ENCODE data around the gene C16orf96.

Gene C16orf96

GRCh38 chr16:4578961-4579530, 22.9 kb downstream of the C16orf96 start:
- WGBS, 2 experiments, result 92 to 93% methylated on average over 13 of the region's 13 CpGs

GRCh38 chr16:4580250-4580649, 24.1 kb downstream of the C16orf96 start:
- Histone ChIP-seq H3K36me3 (ENCODE audit: control insufficient read depth, insufficient read depth, low read length) (no peaks in the 10 kb centered on the region), H3K4me3 (ENCODE audit: insufficient read depth, low read depth, low read length) (no peak overlapping the region), H3K4me1 (ENCODE audit: control insufficient read depth, insufficient read depth, low read length) (no peaks in the 10 kb centered on the region), H3K27me3 (ENCODE audit: control insufficient read depth, insufficient read depth, low read length, poor library complexity, severe bottlenecking) (no peaks in the 10 kb centered on the region), H3K9me3 (ENCODE audit: control insufficient read depth, low read length) (no peaks in the 10 kb centered on the region), H3K27ac (ENCODE audit: insufficient read depth, low read depth, low read length, poor library complexity, severe bottlenecking) (no peak overlapping the region)
- WGBS, 2 experiments, result 92 to 96% methylated on average over 4 to 5 of the region's 6 CpGs

More at GRCh38 chr16:4578961-4579530, 22.9 kb downstream of the C16orf96 start:
- no peaks in the 10 kb centered on the region for H3K4me1 ChIP-seq (ENCODE audit: control insufficient read depth, insufficient read depth, low read length)
- H3K36me3 ChIP-seq (ENCODE audit: control insufficient read depth, insufficient read depth, low read length), result no peaks in the 10 kb centered on the region
- H3K27me3 ChIP-seq (ENCODE audit: control insufficient read depth, insufficient read depth, low read length, poor library complexity, severe bottlenecking), result no peaks in the 10 kb centered on the region
- H3K4me3 ChIP-seq (ENCODE audit: insufficient read depth, low read depth, low read length), result no peak overlapping the region
- H3K27ac ChIP-seq (ENCODE audit: insufficient read depth, low read depth, low read length, poor library complexity, severe bottlenecking), result no peak overlapping the region
- H3K9me3 ChIP-seq (ENCODE audit: control insufficient read depth, low read length), result no peaks in the 10 kb centered on the region

- no peaks in the 10 kb centered on the region for H3K9me3 ChIP-seq (ENCODE audit: control insufficient read depth, low read length)
- no peak overlapping the region for H3K27ac ChIP-seq (ENCODE audit: insufficient read depth, low read depth, low read length, poor library complexity, severe bottlenecking)
- no peaks in the 10 kb centered on the region for H3K27me3 ChIP-seq (ENCODE audit: control insufficient read depth, insufficient read depth, low read length, poor library complexity, severe bottlenecking)
- H3K36me3 ChIP-seq (ENCODE audit: control insufficient read depth, insufficient read depth, low read length), result no peaks in the 10 kb centered on the region
- H3K4me3 ChIP-seq (ENCODE audit: insufficient read depth, low read depth, low read length), result no peak overlapping the region
- no peaks in the 10 kb centered on the region for H3K4me1 ChIP-seq (ENCODE audit: control insufficient read depth, insufficient read depth, low read length)
- WGBS, 2 experiments, result 94 to 96% methylated on average over 4 of the region's 4 CpGs
These were observed 27.8 kb downstream of the C16orf96 start for GRCh38 chr16:4583906-4584305.

- 89 to 90% methylated on average over 7 of the region's 7 CpGs for WGBS, 2 experiments
- H3K27me3 ChIP-seq (ENCODE audit: control insufficient read depth, insufficient read depth, low read length, poor library complexity, severe bottlenecking), result no peaks in the 10 kb centered on the region
- no peak overlapping the region for H3K4me3 ChIP-seq (ENCODE audit: insufficient read depth, low read depth, low read length)
- H3K4me1 ChIP-seq (ENCODE audit: control insufficient read depth, insufficient read depth, low read length), result no peaks in the 10 kb centered on the region
- H3K27ac ChIP-seq (ENCODE audit: insufficient read depth, low read depth, low read length, poor library complexity, severe bottlenecking), result no peak overlapping the region
- no peaks in the 10 kb centered on the region for H3K9me3 ChIP-seq (ENCODE audit: control insufficient read depth, low read length)
- H3K36me3 ChIP-seq (ENCODE audit: control insufficient read depth, insufficient read depth, low read length), result no peaks in the 10 kb centered on the region
These were observed 30.2 kb downstream of the C16orf96 start for GRCh38 chr16:4586291-4586690.

GRCh38 chr16:4588386-4588785, 32.2 kb downstream of the C16orf96 start:
- Histone ChIP-seq H3K4me1 (ENCODE audit: control insufficient read depth, insufficient read depth, low read length) (peaks cover 7% of the 10 kb centered on the region), H3K4me3 (ENCODE audit: insufficient read depth, low read depth, low read length) (no peak overlapping the region), H3K27me3 (ENCODE audit: control insufficient read depth, insufficient read depth, low read length, poor library complexity, severe bottlenecking) (no peaks in the 10 kb centered on the region), H3K9me3 (ENCODE audit: control insufficient read depth, low read length) (no peaks in the 10 kb centered on the region), H3K36me3 (ENCODE audit: control insufficient read depth, insufficient read depth, low read length) (no peaks in the 10 kb centered on the region), H3K27ac (ENCODE audit: insufficient read depth, low read depth, low read length, poor library complexity, severe bottlenecking) (no peak overlapping the region)
- WGBS, 2 experiments, result 86 to 88% methylated on average over 2 of the region's 2 CpGs

- H3K4me3 ChIP-seq (ENCODE audit: insufficient read depth, low read depth, low read length), result no peak overlapping the region
- H3K27ac ChIP-seq (ENCODE audit: insufficient read depth, low read depth, low read length, poor library complexity, severe bottlenecking), result no peak overlapping the region
- H3K9me3 ChIP-seq (ENCODE audit: control insufficient read depth, low read length), result no peaks in the 10 kb centered on the region
- 94 to 97% methylated on average over 6 of the region's 6 CpGs for WGBS, 2 experiments
- H3K36me3 ChIP-seq (ENCODE audit: control insufficient read depth, insufficient read depth, low read length), result no peaks in the 10 kb centered on the region
- H3K27me3 ChIP-seq (ENCODE audit: control insufficient read depth, insufficient read depth, low read length, poor library complexity, severe bottlenecking), result no peaks in the 10 kb centered on the region
- peaks cover 7% of the 10 kb centered on the region for H3K4me1 ChIP-seq (ENCODE audit: control insufficient read depth, insufficient read depth, low read length)
These were observed 32.8 kb downstream of the C16orf96 start for GRCh38 chr16:4588961-4589360.

GRCh38 chr16:4591191-4591590, 35.1 kb downstream of the C16orf96 start:
- Histone ChIP-seq H3K27ac (ENCODE audit: insufficient read depth, low read depth, low read length, poor library complexity, severe bottlenecking) (no peak overlapping the region), H3K27me3 (ENCODE audit: control insufficient read depth, insufficient read depth, low read length, poor library complexity, severe bottlenecking) (no peaks in the 10 kb centered on the region), H3K36me3 (ENCODE audit: control insufficient read depth, insufficient read depth, low read length) (no peaks in the 10 kb centered on the region), H3K4me1 (ENCODE audit: control insufficient read depth, insufficient read depth, low read length) (peaks cover 7% of the 10 kb centered on the region), H3K4me3 (ENCODE audit: insufficient read depth, low read depth, low read length) (no peak overlapping the region), H3K9me3 (ENCODE audit: control insufficient read depth, low read length) (no peaks in the 10 kb centered on the region)
- WGBS, 2 experiments, result 94 to 96% methylated on average over 5 to 6 of the region's 6 CpGs

- Histone ChIP-seq H3K9me3 (ENCODE audit: control insufficient read depth, low read length) (no peaks in the 10 kb centered on the region), H3K4me1 (ENCODE audit: control insufficient read depth, insufficient read depth, low read length) (peaks cover 7% of the 10 kb centered on the region), H3K27me3 (ENCODE audit: control insufficient read depth, insufficient read depth, low read length, poor library complexity, severe bottlenecking) (no peaks in the 10 kb centered on the region), H3K36me3 (ENCODE audit: control insufficient read depth, insufficient read depth, low read length) (no peaks in the 10 kb centered on the region), H3K4me3 (ENCODE audit: insufficient read depth, low read depth, low read length) (no peak overlapping the region), H3K27ac (ENCODE audit: insufficient read depth, low read depth, low read length, poor library complexity, severe bottlenecking) (no peak overlapping the region)
- 92% methylated on average over 17 of the region's 17 CpGs for WGBS, 2 experiments
These were observed 35.7 kb downstream of the C16orf96 start for GRCh38 chr16:4591706-4592470.

- H3K4me3 ChIP-seq (ENCODE audit: insufficient read depth, low read depth, low read length), result no peak overlapping the region
- H3K36me3 ChIP-seq (ENCODE audit: control insufficient read depth, insufficient read depth, low read length), result no peaks in the 10 kb centered on the region
- WGBS, 2 experiments, result 16 to 21% methylated on average over 16 of the region's 16 CpGs
These were observed 36.9 kb downstream of the C16orf96 start for GRCh38 chr16:4593086-4593485.

GRCh38 chr16:4594433-4595410, 38.6 kb downstream of the C16orf96 start:
- Histone ChIP-seq H3K27ac (ENCODE audit: insufficient read depth, low read depth, low read length, poor library complexity, severe bottlenecking) (no peak overlapping the region), H3K36me3 (ENCODE audit: control insufficient read depth, insufficient read depth, low read length) (no peaks in the 10 kb centered on the region), H3K4me3 (ENCODE audit: insufficient read depth, low read depth, low read length) (no peak overlapping the region), H3K4me1 (ENCODE audit: control insufficient read depth, insufficient read depth, low read length) (peaks cover 7% of the 10 kb centered on the region), H3K9me3 (ENCODE audit: control insufficient read depth, low read length) (no peaks in the 10 kb centered on the region), H3K27me3 (ENCODE audit: control insufficient read depth, insufficient read depth, low read length, poor library complexity, severe bottlenecking) (no peaks in the 10 kb centered on the region)
- 95 to 96% methylated on average over 38 of the region's 38 CpGs for WGBS, 2 experiments

More at GRCh38 chr16:4593086-4593485, 36.9 kb downstream of the C16orf96 start:
- Histone ChIP-seq H3K4me1 (ENCODE audit: control insufficient read depth, insufficient read depth, low read length) (peaks cover 7% of the 10 kb centered on the region), H3K27me3 (ENCODE audit: control insufficient read depth, insufficient read depth, low read length, poor library complexity, severe bottlenecking) (no peaks in the 10 kb centered on the region), H3K27ac (ENCODE audit: insufficient read depth, low read depth, low read length, poor library complexity, severe bottlenecking) (no peak overlapping the region), H3K9me3 (ENCODE audit: control insufficient read depth, low read length) (no peaks in the 10 kb centered on the region)
